HepG2 (cell line): ENCODE results near the gene LSM12. TPM values are rescaled to one million over a fixed set of nuclear protein-coding genes. Genes with fewer than 3 reads are reported as not detected.

ENCODE experiments used
- CEBPB ChIP-seq: IDR thresholded peaks from 2 replicates; pipeline ENCODE4 v1.6.1; 2011; ENCODE audit warnings: low read depth, low read length, improper control_type of control experiment, borderline replicate concordance
- HCFC1 ChIP-seq: fragments of 150-350 bp; IDR thresholded peaks from 2 replicates; pipeline ENCODE4 v1.6.1; 2014; ENCODE audit warnings: low read depth, low read length
- HNRNPH1 ChIP-seq: fragments of 200-400 bp; formaldehyde crosslinking; optimal IDR thresholded peaks from 2 replicates; pipeline ENCODE3; 2017; ENCODE audit warnings: mild to moderate bottlenecking, low read depth, low read length
- JUN ChIP-seq: sonication (generic); formaldehyde crosslinking; IDR thresholded peaks from 2 replicates; pipeline ENCODE4 v1.4.0; 2020; ENCODE audit warnings: mild to moderate bottlenecking, missing genetic modification reagents
- NR3C1 ChIP-seq: sonication (generic); formaldehyde crosslinking; IDR thresholded peaks from 2 replicates; pipeline ENCODE4 v1.4.0; 2020; ENCODE audit warnings: missing genetic modification reagents
- PAX8 ChIP-seq: sonication (generic); formaldehyde crosslinking; IDR thresholded peaks from 2 replicates; pipeline ENCODE4 v1.8.0; 2022; ENCODE audit warnings: mild to moderate bottlenecking, missing genetic modification reagents, borderline replicate concordance
- RBM22 ChIP-seq: fragments of 200-400 bp; formaldehyde crosslinking; optimal IDR thresholded peaks from 2 replicates; pipeline ENCODE3; 2017; ENCODE audit warnings: mild to moderate bottlenecking, low read length, moderate library complexity
- STAG1 ChIP-seq: sonication (generic); formaldehyde crosslinking; IDR thresholded peaks from 2 replicates; pipeline ENCODE4 v1.4.0; 2020; ENCODE audit warnings: missing genetic modification reagents
- TCF7L2 ChIP-seq: IDR thresholded peaks from 2 replicates; pipeline ENCODE4 v1.6.1; 2011; ENCODE audit warnings: mild to moderate bottlenecking, low read depth, low read length, moderate library complexity
- ZBTB7A ChIP-seq: sonication (generic); formaldehyde crosslinking; IDR thresholded peaks from 2 replicates; pipeline ENCODE4 v1.8.0; 2022; ENCODE audit warnings: mild to moderate bottlenecking, missing genetic modification reagents
- ZC3H4 ChIP-seq: sonication (generic); formaldehyde crosslinking; IDR thresholded peaks from 2 replicates; pipeline ENCODE4 v1.4.0; 2020; ENCODE audit warnings: missing genetic modification reagents, borderline replicate concordance
- ZMAT3 ChIP-seq: sonication (generic); formaldehyde crosslinking; conservative IDR thresholded peaks from 2 replicates; pipeline ENCODE4 v1.7.0; 2021; ENCODE audit warnings: missing genetic modification reagents
- ZNF235 ChIP-seq: sonication (generic); formaldehyde crosslinking; IDR thresholded peaks from 2 replicates; pipeline ENCODE4 v1.8.1; 2023; ENCODE audit warnings: mild to moderate bottlenecking, missing genetic modification reagents, borderline replicate concordance
- ZNF274 ChIP-seq: sonication (generic); formaldehyde crosslinking; IDR thresholded peaks from 2 replicates; pipeline ENCODE4 v1.5.1; 2020; ENCODE audit warnings: mild to moderate bottlenecking, missing genetic modification reagents
- ZNF547 ChIP-seq: sonication (generic); formaldehyde crosslinking; IDR thresholded peaks from 2 replicates; pipeline ENCODE4 v1.5.1; 2020; ENCODE audit warnings: mild to moderate bottlenecking, missing genetic modification reagents
- ZNF556 ChIP-seq: sonication (generic); formaldehyde crosslinking; IDR thresholded peaks from 2 replicates; pipeline ENCODE4 v1.4.0; 2020; ENCODE audit warnings: mild to moderate bottlenecking, missing genetic modification reagents, borderline replicate concordance
- ZNF563 ChIP-seq: sonication (generic); formaldehyde crosslinking; IDR thresholded peaks from 2 replicates; pipeline ENCODE4 v1.8.0; 2022; ENCODE audit warnings: mild to moderate bottlenecking, moderate library complexity, missing genetic modification reagents
- ZNF746 ChIP-seq: sonication (generic); formaldehyde crosslinking; IDR thresholded peaks from 2 replicates; pipeline ENCODE4 v1.8.0; 2022; ENCODE audit warnings: mild to moderate bottlenecking, missing genetic modification reagents
- polyA plus RNA-seq, 8 experiments: library from polyadenylated mRNA; depleted of rRNA in 3 of 8; stranded (reverse) in 7 of 8; unstranded in 1 of 8; fragments of >200 nt; fragmentation: Illumina TruSeq in 4 of 8; extraction: Trizol in 4 of 8; gene quantifications; 2 replicates each; pipeline versions ENCODE4 v1.2.1 to v1.2.3, GENCODE V29; 2011 to 2016; ENCODE audit warnings: low read depth in 4 of 8, missing spikeins in 1 of 8, mixed read lengths in 1 of 8; ENCODE audit not compliant: insufficient read depth in 1 of 8
- total RNA-seq, 5 experiments: library from RNA; depleted of rRNA; stranded (reverse); fragments of >200 nt; fragmentation: Illumina TruSeq; extraction: Trizol; gene quantifications; 2 replicates each; pipeline ENCODE4 v1.2.3, GENCODE V29; 2016; ENCODE audit warnings: low read depth in 1 of 5
- TF ChIP-seq, protein P1 (sequence below): sonication (generic); IDR thresholded peaks from 2 replicates; pipeline ENCODE4 v1.6.1; 2016; ENCODE audit warnings: low read depth, borderline replicate concordance
- TF ChIP-seq, protein P2 (sequence below): IDR thresholded peaks from 2 replicates; pipeline ENCODE4 v1.6.1; 2018; ENCODE audit warnings: missing genetic modification reagents, mild to moderate bottlenecking, missing compliant biosample characterization
- TF ChIP-seq, protein P3 (sequence below): sonication (generic); formaldehyde crosslinking; IDR thresholded peaks from 2 replicates; pipeline ENCODE4 v1.8.0; 2022; ENCODE audit warnings: mild to moderate bottlenecking, missing genetic modification reagents
- TF ChIP-seq, protein P4 (sequence below): IDR thresholded peaks from 2 replicates; pipeline ENCODE4 v1.6.1; 2016; ENCODE audit warnings: control low read depth
- TF ChIP-seq, protein P5 (sequence below): sonication (generic); formaldehyde crosslinking; IDR thresholded peaks from 2 replicates; pipeline ENCODE4 v1.8.1; 2022; ENCODE audit warnings: low read depth, mild to moderate bottlenecking, missing genetic modification reagents

Gene LSM12
- total and polyA plus RNA-seq, 2 of the 13 experiments (the other 11 are each of a cell fraction or from before 2014, with no cell fraction given): 52.8 to 55.7 TPM

DNA sequence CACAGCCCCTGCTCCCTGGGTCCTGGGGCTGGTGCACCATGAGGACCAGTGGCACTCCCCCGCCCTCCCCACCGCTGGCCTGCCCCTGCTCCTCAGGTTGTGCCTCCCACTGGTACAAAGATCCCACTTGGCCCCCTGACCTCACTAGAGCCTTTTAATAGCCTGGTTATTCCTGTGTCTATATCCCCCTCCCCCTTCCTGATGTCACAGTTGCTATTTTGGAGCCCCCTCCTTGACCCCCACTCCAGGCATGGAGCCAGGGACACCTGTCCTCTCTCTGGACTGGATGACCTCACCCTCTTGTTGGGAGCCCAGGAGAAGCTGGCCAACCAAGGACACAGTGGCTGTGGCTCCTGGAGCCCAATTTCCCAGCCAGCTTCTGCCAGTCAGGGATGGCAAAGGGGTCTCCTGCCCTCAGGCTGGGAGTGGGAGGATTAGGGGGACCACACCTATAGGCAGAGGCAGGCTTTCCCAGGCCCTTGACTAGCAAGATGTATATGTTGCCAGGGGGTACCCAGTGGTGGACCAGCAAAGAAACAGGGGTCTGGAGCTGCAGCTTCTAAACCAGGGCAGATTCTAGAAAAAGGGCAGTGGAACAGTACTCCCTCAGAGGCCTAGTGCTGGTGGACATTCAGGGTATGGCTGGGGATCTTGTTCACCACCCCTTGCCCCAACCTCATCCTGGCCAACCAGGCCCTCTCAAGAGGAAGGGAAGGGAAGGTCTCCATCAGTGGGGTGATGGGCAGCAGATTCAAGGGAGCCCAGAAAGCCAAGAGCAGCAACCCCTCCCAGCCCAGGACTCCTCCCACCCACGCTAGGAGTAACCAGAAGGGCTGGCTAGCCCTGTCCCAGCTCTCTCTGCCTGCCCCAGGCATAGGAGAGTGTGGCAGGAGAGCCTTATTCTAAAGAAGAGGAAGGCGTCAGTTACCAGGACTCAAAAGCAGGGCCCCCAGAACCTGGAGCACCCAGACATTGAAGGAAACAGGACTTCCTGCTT lies 46.1 kb upstream of the LSM12 start (continued):
- TF ChIP-seq RBM22 (no peak), STAG1 (no peak), ZNF235 (CRISPR knock-in tag) (no peak), ZNF746 (CRISPR knock-in tag) (peak; percentile 44; the same call in 1 of the 2 replicates), ZBTB7A (CRISPR knock-in tag) (peak; percentile 78; the same call in 1 of the 2 replicates), TCF7L2 (no peak), ZNF547 (CRISPR knock-in tag) (no peak), ZNF563 (CRISPR knock-in tag) (no peak), CEBPB (no peak), HNRNPH1 (no peak), NR3C1 (CRISPR knock-in tag) (no peak), ZC3H4 (no peak), ZMAT3 (no peak), PAX8 (no peak), ZNF274 (CRISPR knock-in tag) (no peak), JUN (CRISPR knock-in tag) (peak; percentile 22; the same call in 1 of the 2 replicates), ZNF556 (no peak), HCFC1 (no peak)
- TF ChIP-seq, protein P1, sequence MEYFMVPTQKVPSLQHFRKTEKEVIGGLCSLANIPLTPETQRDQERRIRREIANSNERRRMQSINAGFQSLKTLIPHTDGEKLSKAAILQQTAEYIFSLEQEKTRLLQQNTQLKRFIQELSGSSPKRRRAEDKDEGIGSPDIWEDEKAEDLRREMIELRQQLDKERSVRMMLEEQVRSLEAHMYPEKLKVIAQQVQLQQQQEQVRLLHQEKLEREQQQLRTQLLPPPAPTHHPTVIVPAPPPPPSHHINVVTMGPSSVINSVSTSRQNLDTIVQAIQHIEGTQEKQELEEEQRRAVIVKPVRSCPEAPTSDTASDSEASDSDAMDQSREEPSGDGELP: peak; percentile 13; the same call in 1 of the 2 replicates
- TF ChIP-seq, protein P2, sequence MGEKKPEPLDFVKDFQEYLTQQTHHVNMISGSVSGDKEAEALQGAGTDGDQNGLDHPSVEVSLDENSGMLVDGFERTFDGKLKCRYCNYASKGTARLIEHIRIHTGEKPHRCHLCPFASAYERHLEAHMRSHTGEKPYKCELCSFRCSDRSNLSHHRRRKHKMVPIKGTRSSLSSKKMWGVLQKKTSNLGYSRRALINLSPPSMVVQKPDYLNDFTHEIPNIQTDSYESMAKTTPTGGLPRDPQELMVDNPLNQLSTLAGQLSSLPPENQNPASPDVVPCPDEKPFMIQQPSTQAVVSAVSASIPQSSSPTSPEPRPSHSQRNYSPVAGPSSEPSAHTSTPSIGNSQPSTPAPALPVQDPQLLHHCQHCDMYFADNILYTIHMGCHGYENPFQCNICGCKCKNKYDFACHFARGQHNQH (CRISPR knock-in tag): no peak
- TF ChIP-seq, protein P3, sequence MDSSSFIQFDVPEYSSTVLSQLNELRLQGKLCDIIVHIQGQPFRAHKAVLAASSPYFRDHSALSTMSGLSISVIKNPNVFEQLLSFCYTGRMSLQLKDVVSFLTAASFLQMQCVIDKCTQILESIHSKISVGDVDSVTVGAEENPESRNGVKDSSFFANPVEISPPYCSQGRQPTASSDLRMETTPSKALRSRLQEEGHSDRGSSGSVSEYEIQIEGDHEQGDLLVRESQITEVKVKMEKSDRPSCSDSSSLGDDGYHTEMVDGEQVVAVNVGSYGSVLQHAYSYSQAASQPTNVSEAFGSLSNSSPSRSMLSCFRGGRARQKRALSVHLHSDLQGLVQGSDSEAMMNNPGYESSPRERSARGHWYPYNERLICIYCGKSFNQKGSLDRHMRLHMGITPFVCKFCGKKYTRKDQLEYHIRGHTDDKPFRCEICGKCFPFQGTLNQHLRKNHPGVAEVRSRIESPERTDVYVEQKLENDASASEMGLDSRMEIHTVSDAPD (CRISPR knock-in tag): no peak
- TF ChIP-seq, protein P4, sequence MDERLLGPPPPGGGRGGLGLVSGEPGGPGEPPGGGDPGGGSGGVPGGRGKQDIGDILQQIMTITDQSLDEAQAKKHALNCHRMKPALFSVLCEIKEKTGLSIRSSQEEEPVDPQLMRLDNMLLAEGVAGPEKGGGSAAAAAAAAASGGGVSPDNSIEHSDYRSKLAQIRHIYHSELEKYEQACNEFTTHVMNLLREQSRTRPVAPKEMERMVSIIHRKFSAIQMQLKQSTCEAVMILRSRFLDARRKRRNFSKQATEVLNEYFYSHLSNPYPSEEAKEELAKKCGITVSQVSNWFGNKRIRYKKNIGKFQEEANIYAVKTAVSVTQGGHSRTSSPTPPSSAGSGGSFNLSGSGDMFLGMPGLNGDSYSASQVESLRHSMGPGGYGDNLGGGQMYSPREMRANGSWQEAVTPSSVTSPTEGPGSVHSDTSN (CRISPR knock-in tag): no peak
- TF ChIP-seq, protein P5, sequence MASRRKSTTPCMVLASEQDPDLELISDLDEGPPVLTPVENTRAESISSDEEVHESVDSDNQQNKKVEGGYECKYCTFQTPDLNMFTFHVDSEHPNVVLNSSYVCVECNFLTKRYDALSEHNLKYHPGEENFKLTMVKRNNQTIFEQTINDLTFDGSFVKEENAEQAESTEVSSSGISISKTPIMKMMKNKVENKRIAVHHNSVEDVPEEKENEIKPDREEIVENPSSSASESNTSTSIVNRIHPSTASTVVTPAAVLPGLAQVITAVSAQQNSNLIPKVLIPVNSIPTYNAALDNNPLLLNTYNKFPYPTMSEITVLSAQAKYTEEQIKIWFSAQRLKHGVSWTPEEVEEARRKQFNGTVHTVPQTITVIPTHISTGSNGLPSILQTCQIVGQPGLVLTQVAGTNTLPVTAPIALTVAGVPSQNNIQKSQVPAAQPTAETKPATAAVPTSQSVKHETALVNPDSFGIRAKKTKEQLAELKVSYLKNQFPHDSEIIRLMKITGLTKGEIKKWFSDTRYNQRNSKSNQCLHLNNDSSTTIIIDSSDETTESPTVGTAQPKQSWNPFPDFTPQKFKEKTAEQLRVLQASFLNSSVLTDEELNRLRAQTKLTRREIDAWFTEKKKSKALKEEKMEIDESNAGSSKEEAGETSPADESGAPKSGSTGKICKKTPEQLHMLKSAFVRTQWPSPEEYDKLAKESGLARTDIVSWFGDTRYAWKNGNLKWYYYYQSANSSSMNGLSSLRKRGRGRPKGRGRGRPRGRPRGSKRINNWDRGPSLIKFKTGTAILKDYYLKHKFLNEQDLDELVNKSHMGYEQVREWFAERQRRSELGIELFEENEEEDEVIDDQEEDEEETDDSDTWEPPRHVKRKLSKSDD (CRISPR knock-in tag): no peak
